ENCODE data around the gene TAF11. TPM values are rescaled to one million over a fixed set of nuclear protein-coding genes. Genes with fewer than 3 reads are reported as not detected.

Gene TAF11
- total RNA-seq, 1 experiment from 2014 or later: 32.9 TPM

- BruUV-seq (replicated peaks): no TSS peak
Observed at GRCh38 chr6:34832942-34833341, 54.9 kb downstream of the TAF11 start.

DNA sequence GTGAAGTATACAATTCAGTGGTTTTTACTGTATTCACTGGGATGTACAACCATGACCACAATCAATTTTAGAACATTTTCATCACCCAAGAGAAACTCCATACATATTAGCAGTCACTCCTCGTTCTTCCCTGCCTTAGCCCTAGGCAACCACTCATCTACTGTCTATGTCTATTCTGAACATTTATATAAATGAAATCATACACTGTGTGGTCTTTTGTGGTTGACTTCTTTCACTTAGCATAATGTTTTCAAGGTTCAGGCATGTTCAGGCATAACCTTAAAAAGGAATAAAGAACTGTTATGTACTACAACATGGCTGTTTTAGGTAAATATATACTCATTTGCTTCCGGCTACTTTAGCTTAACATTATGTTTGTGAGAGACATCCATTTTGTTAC lies 58.7 kb downstream of the TAF11 start:
- DNase-seq (ENCODE audit: low spot score): no peak
- POLR2A ChIA-PET (ENCODE audit: low non-redundant PET): no interaction called here
- intact Hi-C loops (cut with micrococcal nuclease; ENCODE audit: unreplicated experiment): no loop called here
- no peak overlapping the region for H3K27ac ChIP-seq (ENCODE audit: low read depth, low read length, poor library complexity, severe bottlenecking)
- H3K4me1 ChIP-seq (ENCODE audit: insufficient read depth, low read length, poor library complexity, severe bottlenecking): no peaks in the 10 kb centered on the region
- no peaks in the 10 kb centered on the region for H3K27me3 ChIP-seq (replicated peaks; ENCODE audit: insufficient read depth, low read depth, low read length, poor library complexity)
- no peak for TF ChIP-seq EZH2 (IDR thresholded peaks at IDR 0.05; ENCODE audit: borderline replicate concordance, low read depth, low read length, poor library complexity, severe bottlenecking)
- TF ChIP-seq, protein P1, sequence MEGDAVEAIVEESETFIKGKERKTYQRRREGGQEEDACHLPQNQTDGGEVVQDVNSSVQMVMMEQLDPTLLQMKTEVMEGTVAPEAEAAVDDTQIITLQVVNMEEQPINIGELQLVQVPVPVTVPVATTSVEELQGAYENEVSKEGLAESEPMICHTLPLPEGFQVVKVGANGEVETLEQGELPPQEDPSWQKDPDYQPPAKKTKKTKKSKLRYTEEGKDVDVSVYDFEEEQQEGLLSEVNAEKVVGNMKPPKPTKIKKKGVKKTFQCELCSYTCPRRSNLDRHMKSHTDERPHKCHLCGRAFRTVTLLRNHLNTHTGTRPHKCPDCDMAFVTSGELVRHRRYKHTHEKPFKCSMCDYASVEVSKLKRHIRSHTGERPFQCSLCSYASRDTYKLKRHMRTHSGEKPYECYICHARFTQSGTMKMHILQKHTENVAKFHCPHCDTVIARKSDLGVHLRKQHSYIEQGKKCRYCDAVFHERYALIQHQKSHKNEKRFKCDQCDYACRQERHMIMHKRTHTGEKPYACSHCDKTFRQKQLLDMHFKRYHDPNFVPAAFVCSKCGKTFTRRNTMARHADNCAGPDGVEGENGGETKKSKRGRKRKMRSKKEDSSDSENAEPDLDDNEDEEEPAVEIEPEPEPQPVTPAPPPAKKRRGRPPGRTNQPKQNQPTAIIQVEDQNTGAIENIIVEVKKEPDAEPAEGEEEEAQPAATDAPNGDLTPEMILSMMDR (conservative IDR thresholded peaks at IDR 0.05; ENCODE audit: low read depth, low read length): no peak
- no peak overlapping the region for H3K4me3 ChIP-seq (ENCODE audit: low read depth, low read length, poor library complexity, severe bottlenecking)
- BruUV-seq (replicated peaks): no TSS peak
- CTCF ChIA-PET: no interaction called here
- peaks cover 19% of the 10 kb centered on the region for H3K36me3 ChIP-seq (ENCODE audit: insufficient read depth, low read length, poor library complexity, severe bottlenecking)
- no peaks in the 10 kb centered on the region for H3K9me3 ChIP-seq (ENCODE audit: low read depth, low read length, poor library complexity, severe bottlenecking)

More at GRCh38 chr6:34832942-34833341, 54.9 kb downstream of the TAF11 start:
- H3K27me3 ChIP-seq (replicated peaks; ENCODE audit: insufficient read depth, low read depth, low read length, poor library complexity): no peaks in the 10 kb centered on the region
- DNase-seq (ENCODE audit: low spot score): no peak
- H3K4me3 ChIP-seq (ENCODE audit: low read depth, low read length, poor library complexity, severe bottlenecking): no peak overlapping the region
- TF ChIP-seq EZH2 (IDR thresholded peaks at IDR 0.05; ENCODE audit: borderline replicate concordance, low read depth, low read length, poor library complexity, severe bottlenecking): no peak
- TF ChIP-seq, protein P1 (conservative IDR thresholded peaks at IDR 0.05; ENCODE audit: low read depth, low read length): no peak
- H3K4me1 ChIP-seq (ENCODE audit: insufficient read depth, low read length, poor library complexity, severe bottlenecking): no peaks in the 10 kb centered on the region
- H3K27ac ChIP-seq (ENCODE audit: low read depth, low read length, poor library complexity, severe bottlenecking): no peak overlapping the region
- ChIA-PET CTCF (no interaction called here), POLR2A (ENCODE audit: low non-redundant PET) (interaction anchor here (0.7 kb wide), 1 partner anchor 426 kb away, joined by 6 read pairs; no protein-coding TSS in a partner anchor)
- H3K9me3 ChIP-seq (ENCODE audit: low read depth, low read length, poor library complexity, severe bottlenecking): no peaks in the 10 kb centered on the region
- intact Hi-C loops (cut with micrococcal nuclease; ENCODE audit: unreplicated experiment): no loop called here
- H3K36me3 ChIP-seq (ENCODE audit: insufficient read depth, low read length, poor library complexity, severe bottlenecking): peaks cover 28% of the 10 kb centered on the region

Other genes starting within 250 kb of the TAF11 start
- 58.4 and 66.5 TPM in 2 replicates for gene ILRUN, start 191.3 kb downstream of the TAF11 start, total RNA-seq (2021)
- gene SNRPC, start 130.5 kb downstream of the TAF11 start, total RNA-seq (2021): 211 and 231 TPM in 2 replicates
- 20.4 and 25.3 TPM in 2 replicates for gene BLTP3A, start 96.0 kb downstream of the TAF11 start, total RNA-seq (2021)
- gene ANKS1A, start 1.2 kb upstream of the TAF11 start, total RNA-seq (2021): 21.7 and 22.2 TPM in 2 replicates

Measured in A673 (cell line).